Smooth muscle cell (in vitro differentiated cells): ENCODE measurements around the gene L3MBTL4. TPM values are rescaled to one million over a fixed set of nuclear protein-coding genes. Genes with fewer than 3 reads are reported as not detected.

Experiments
- DNase-seq: peaks from one replicate; lab custom pipeline; 2025; ENCODE audit not compliant: unreplicated experiment; lab: John Stamatoyannopoulos, UW
- H2AFZ ChIP-seq: fragments of 200-600 bp; sonication (generic); 2 replicates; pipeline ENCODE4 v1.6.0; 2016; ENCODE audit warnings: antibody characterized with exemption, low read depth, mild to moderate bottlenecking
- H3F3A ChIP-seq: fragments of 200-600 bp; sonication (generic); 2 replicates; pipeline ENCODE4 v1.6.0; 2017; ENCODE audit warnings: antibody characterized with exemption, low read depth
- H3K27ac ChIP-seq: fragments of 200-600 bp; sonication (generic); 2 replicates; pipeline ENCODE4 v1.5.1; 2016; ENCODE audit warnings: low read depth, mild to moderate bottlenecking
- H3K27me3 ChIP-seq: fragments of 200-600 bp; sonication (generic); 2 replicates; pipeline ENCODE4 v1.6.1; 2016; ENCODE audit warnings: low read depth, mild to moderate bottlenecking
- H3K36me3 ChIP-seq: fragments of 200-600 bp; sonication (generic); 2 replicates; pipeline ENCODE4 v1.5.1; 2016; ENCODE audit warnings: low read depth
- H3K4me1 ChIP-seq: fragments of 200-600 bp; sonication (generic); 2 replicates; pipeline ENCODE4 v1.5.1; 2016; ENCODE audit warnings: low read depth
- H3K4me2 ChIP-seq: fragments of 200-600 bp; sonication (generic); 2 replicates; pipeline ENCODE4 v1.6.0; 2016; ENCODE audit warnings: mild to moderate bottlenecking
- H3K4me3 ChIP-seq: fragments of 200-600 bp; sonication (generic); 2 replicates; pipeline ENCODE4 v1.5.1; 2016; ENCODE audit warnings: mild to moderate bottlenecking
- H3K79me2 ChIP-seq: fragments of 200-600 bp; sonication (generic); 2 replicates; pipeline ENCODE4 v1.6.0; 2016; ENCODE audit warnings: low read depth, mild to moderate bottlenecking
- H3K9ac ChIP-seq: fragments of 200-600 bp; sonication (generic); 2 replicates; pipeline ENCODE4 v1.6.0; 2016; ENCODE audit warnings: low read depth
- H3K9me3 ChIP-seq: fragments of 200-600 bp; sonication (generic); replicated peaks from 2 replicates; pipeline ENCODE4 v1.5.1; 2016; ENCODE audit warnings: low read depth
- H4K20me1 ChIP-seq: fragments of 200-600 bp; sonication (generic); 2 replicates; pipeline ENCODE4 v1.6.0; 2016; ENCODE audit warnings: low read depth
- CTCF ChIP-seq: fragments of 200-600 bp; sonication (generic); IDR thresholded peaks from 2 replicates; pipeline ENCODE4 v1.5.1; 2017; ENCODE audit warnings: borderline replicate concordance, mild to moderate bottlenecking, antibody characterized with exemption; ENCODE audit not compliant: insufficient read depth, poor library complexity, severe bottlenecking
- WGBS: methylation state at CpG from one replicate; pipeline ENCODE4 v1.1.7; 2016; ENCODE audit warnings: low lambda C conversion rate; 5-methylcytosine and 5-hydroxymethylcytosine counted together
- polyA plus RNA-seq: library from polyadenylated mRNA; unstranded; fragments of >200 nt; fragmentation: Nextera tagmentation; extraction: Ambion mirVana; gene quantifications from 2 replicates; pipeline ENCODE4 v1.2.1, GENCODE V29; 2016
- total RNA-seq: library from RNA; depleted of rRNA; stranded (reverse); fragments of >200 nt; gene quantifications from 2 replicates; pipeline ENCODE4 v1.2.3, GENCODE V29; 2014

The L3MBTL4 gene
- total and polyA plus RNA-seq, 2 experiments from 2014 or later, result 3.4 TPM; not detected in 1

- Histone ChIP-seq H3K4me1 (no peaks in the 10 kb centered on the region), H3K4me2 (no peak overlapping the region), H3K36me3 (no peaks in the 10 kb centered on the region), H3K79me2 (no peaks in the 10 kb centered on the region), H3F3A (peaks cover 3% of the 10 kb centered on the region), H3K27ac (no peak overlapping the region), H3K27me3 (no peaks in the 10 kb centered on the region), H3K4me3 (no peak overlapping the region), H2AFZ (no peak overlapping the region), H4K20me1 (no peaks in the 10 kb centered on the region), H3K9me3 (no peaks in the 10 kb centered on the region), H3K9ac (no peak overlapping the region)
- no peak for TF ChIP-seq CTCF
- WGBS, result 76% methylated on average over 3 of the region's 3 CpGs
- no peak for DNase-seq
Observed at GRCh38 chr18:6210349-6211173, 204.2 kb downstream of the L3MBTL4 start.

- no peak overlapping the region for H3K4me2 ChIP-seq
- H3F3A ChIP-seq, result peaks cover 3% of the 10 kb centered on the region
- H3K36me3 ChIP-seq, result no peaks in the 10 kb centered on the region
- no peaks in the 10 kb centered on the region for H3K4me1 ChIP-seq
- no peak for TF ChIP-seq CTCF
- no peak for DNase-seq
- no peak overlapping the region for H3K27ac ChIP-seq
- H3K9me3 ChIP-seq, result no peaks in the 10 kb centered on the region
- no peak overlapping the region for H2AFZ ChIP-seq
- H3K79me2 ChIP-seq, result no peaks in the 10 kb centered on the region
- H3K9ac ChIP-seq, result no peak overlapping the region
- 99% methylated on average over 3 of the region's 3 CpGs for WGBS
- H3K27me3 ChIP-seq, result peaks cover 2% of the 10 kb centered on the region
- no peak overlapping the region for H3K4me3 ChIP-seq
- no peaks in the 10 kb centered on the region for H4K20me1 ChIP-seq
Observed at GRCh38 chr18:6207941-6208340, 206.8 kb downstream of the L3MBTL4 start.

- Histone ChIP-seq H3K27ac (no peak overlapping the region), H3K79me2 (no peaks in the 10 kb centered on the region), H3F3A (peaks cover 3% of the 10 kb centered on the region), H2AFZ (no peak overlapping the region), H3K27me3 (peaks cover 5% of the 10 kb centered on the region), H3K9ac (no peak overlapping the region), H3K4me3 (no peak overlapping the region), H3K4me1 (no peaks in the 10 kb centered on the region), H3K9me3 (no peaks in the 10 kb centered on the region), H3K36me3 (no peaks in the 10 kb centered on the region), H4K20me1 (no peaks in the 10 kb centered on the region), H3K4me2 (no peak overlapping the region)
- no peak for TF ChIP-seq CTCF
- DNase-seq, result no peak
- WGBS, result 65% methylated on average over 2 of the region's 2 CpGs
Observed at GRCh38 chr18:6207116-6207515, 207.6 kb downstream of the L3MBTL4 start.

- no peaks in the 10 kb centered on the region for H3K9me3 ChIP-seq
- WGBS, result 28% methylated on average over 2 of the region's 2 CpGs
- H3K4me2 ChIP-seq, result peak overlapping the region; percentile 51
- H3F3A ChIP-seq, result peaks cover 3% of the 10 kb centered on the region
- no peak overlapping the region for H3K4me3 ChIP-seq
- DNase-seq, result no peak
- peak overlapping the region; percentile 5 for H3K27ac ChIP-seq
- no peaks in the 10 kb centered on the region for H3K4me1 ChIP-seq
- no peak overlapping the region for H2AFZ ChIP-seq
- H3K9ac ChIP-seq, result peak overlapping the region; percentile 4
- no peaks in the 10 kb centered on the region for H3K36me3 ChIP-seq
- peaks cover 5% of the 10 kb centered on the region for H3K27me3 ChIP-seq
- no peaks in the 10 kb centered on the region for H4K20me1 ChIP-seq
- no peaks in the 10 kb centered on the region for H3K79me2 ChIP-seq
- no peak for TF ChIP-seq CTCF
Observed at GRCh38 chr18:6205706-6206105, 209.0 kb downstream of the L3MBTL4 start.
